M059J (cell line): ENCODE data around the gene ZFP92. TPM values are rescaled to one million over a fixed set of nuclear protein-coding genes. Genes with fewer than 3 reads are reported as not detected.

Experiments
- DNase-seq: peaks from one replicate; pipeline ENCODE4 v3.0.0-alpha.2; 2012; ENCODE audit warnings: low read depth
- total RNA-seq: library from RNA; depleted of rRNA; stranded (reverse); fragments of >200 nt; shearing (Covaris generic); gene quantifications from 2 replicates; pipeline ENCODE4 v1.2.3, GENCODE V29; 2014

ZFP92 gene
- total RNA-seq, 1 experiment from 2014 or later: not detected

GRCh38 chrX:153408221-153408721 lies 3.0 kb upstream of the ZFP92 start:
- no peak for DNase-seq

DNA sequence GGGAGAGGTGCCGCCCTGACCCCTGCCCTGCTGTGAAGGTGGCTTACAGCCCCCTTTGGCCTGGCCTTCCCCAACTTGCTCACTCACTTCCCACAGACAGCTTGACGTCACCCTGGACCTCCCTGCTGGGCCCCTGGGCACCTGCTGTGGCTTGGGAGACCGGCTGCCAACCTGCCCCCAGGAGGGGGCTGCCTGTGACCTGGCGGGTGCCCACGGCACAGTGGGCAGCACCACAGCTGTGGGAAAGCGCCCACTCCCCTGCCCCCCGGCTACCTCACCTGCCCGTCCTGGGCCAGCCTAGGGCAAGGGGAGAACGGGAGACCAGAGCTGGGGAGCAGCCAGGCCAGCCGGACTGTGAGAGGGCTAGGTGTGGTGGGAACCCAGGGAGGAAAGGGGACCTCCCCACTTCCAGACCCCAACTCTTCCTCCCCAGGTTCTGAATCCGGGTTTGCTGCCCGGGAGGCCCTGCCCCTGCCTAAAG lies 2.4 kb upstream of the ZFP92 start:
- no peak for DNase-seq

GRCh38 chrX:153409414-153410101 lies 1.7 kb upstream of the ZFP92 start:
- no peak for DNase-seq

DNA sequence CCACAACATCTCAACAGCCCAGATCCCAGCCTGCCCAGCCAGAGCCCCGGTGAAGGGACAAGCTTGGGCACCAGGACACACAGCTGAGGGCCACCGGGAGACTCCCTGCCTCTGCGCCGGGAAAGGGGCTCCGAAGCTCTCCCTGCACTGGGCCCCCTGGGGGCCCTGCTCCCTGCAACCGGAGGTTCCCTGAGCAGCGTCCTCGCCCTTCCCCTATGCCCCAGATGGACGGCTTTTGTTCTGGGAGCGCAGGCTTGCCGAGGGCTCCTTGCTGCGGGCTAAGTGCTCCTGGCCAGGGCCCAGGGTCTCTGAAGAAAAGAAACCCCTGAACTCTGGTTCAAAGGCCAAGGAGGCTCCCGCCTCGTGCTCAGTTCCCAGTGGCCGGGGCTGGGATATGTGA lies 899 bp upstream of the ZFP92 start:
- DNase-seq: no peak

- DNase-seq: no peak
These were observed 401 bp upstream of the ZFP92 start for GRCh38 chrX:153410888-153411254.

- DNase-seq: no peak
These were observed 809 bp downstream of the ZFP92 start for GRCh38 chrX:153411988-153412574.

DNA sequence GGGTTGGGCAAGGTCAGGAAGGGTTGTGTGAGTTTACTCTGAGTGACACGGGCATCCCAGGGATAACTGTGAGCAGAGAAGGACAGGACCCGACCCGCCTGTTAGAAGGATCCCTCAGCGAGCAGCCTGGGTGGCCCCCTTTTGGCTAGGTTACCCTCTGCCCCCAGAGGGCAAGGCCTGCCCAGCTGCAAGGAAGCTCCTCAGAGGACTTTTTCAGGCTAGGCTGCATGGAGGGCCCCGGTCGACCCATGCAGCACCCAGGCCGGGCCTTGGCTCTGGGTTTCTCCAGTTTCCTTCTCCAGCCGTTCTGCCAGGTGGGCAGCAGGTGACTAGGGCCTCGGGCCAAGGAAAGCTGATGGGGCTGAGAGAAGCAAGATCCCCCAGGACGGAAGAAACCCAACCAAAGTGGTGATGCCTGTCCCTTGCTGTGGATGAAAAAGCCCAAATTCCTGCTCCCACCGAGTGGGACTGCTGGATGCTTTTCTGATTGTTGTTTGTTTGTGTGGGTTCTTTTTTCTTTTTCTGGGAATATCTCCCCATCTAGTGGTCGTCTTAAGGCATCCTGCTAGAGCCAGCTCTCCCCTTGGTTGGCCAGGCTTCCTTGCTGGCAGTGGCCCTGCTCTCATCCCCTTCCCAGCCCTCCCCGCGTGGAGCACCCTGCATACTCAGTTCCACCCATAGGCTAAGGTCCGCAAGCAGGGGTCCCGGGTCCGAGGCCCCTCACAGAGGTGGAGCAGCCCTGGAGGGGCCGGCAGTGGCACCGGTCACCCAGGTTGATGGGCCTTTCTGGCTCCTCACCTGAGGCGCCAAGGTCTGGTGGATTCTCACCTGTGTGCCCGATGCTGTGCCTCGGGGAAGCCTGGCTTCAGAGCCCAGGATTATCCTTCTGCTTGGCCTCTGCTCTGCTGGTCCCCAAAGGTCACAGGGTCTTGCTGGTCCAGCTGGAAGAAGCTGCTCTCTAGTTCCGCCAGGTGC lies 1.8 kb downstream of the ZFP92 start:
- DNase-seq: no peak

- no peak for DNase-seq
These were observed 2.5 kb downstream of the ZFP92 start for GRCh38 chrX:153413731-153414130.

GRCh38 chrX:153414856-153415510 lies 3.7 kb downstream of the ZFP92 start:
- DNase-seq: no peak

DNA sequence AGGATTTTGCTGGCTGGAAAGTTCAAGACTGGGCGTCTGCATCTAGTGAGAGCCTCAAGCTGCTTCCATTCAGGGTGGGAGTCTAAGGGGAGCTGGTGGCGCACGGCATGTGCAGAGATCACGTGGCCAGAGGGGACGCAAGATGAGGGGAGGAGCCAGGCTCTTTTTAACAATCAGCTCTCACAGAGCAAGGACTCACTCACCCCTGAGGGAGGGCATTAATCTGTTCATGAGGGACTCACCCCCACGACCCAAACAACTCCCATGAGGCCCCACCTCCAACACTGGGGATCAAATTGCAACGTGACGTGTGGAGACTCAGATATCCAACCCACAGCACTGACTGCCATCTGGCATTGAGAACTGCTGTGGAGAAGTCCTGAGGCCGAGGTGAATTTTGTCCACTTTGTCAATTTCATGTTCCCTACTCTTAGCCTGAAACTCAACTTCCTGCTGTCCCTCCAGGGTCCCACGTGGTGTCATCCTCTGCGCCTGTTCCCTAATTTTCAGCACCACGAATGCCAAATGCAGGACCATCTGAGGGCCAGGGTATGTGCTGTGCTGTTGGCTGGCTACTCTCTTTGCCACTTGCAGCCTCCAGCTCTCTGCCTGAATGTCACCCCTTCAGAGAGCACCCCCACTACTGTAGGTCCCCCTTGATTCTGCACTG lies 5.6 kb downstream of the ZFP92 start:
- no peak for DNase-seq

DNA sequence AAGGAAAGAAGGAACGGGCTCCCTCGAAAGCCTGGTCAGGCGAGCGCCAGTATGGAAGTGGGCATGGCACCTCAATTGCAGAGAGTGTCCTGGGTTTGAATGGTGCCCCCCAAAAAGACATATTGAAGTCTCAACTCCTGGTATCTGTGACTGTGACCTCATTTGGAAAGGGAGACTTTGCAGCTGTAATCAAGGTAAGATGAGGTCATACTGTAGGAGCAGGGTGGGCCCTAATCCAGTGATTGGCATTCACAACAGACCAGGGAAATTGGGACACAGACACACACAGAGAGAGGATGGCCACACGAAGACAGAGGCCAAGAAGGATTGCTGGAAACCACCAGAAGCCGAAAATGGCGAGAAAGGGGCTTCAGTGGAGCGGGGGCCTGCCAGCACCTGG lies 6.4 kb downstream of the ZFP92 start:
- no peak for DNase-seq

DNA sequence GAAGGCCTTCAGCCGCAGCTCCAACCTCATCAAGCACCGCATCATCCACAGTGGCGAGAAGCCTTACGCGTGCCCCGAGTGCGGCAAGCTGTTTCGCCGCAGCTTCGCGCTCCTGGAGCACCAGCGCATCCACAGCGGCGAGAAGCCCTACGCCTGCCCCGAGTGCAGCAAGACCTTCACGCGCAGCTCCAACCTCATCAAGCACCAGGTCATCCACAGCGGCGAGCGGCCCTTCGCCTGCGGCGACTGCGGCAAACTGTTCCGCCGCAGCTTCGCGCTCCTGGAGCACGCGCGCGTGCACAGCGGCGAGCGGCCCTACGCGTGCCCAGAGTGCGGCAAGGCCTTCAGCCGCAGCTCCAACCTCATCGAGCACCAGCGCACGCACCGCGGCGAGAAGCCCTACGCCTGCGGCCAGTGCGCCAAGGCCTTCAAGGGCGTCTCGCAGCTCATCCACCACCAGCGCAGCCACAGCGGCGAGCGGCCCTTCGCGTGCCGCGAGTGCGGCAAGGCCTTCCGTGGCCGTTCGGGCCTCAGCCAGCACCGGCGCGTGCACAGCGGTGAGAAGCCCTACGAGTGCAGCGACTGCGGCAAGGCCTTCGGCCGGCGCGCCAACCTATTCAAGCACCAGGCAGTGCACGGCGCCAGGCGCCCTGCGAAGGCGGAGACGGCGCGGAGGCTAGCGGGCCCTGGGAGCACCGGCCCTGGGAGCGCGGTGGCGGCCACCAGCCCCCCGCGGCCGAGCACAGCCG lies 9.8 kb downstream of the ZFP92 start:
- no peak for DNase-seq

- DNase-seq: no peak
These were observed 10.6 kb downstream of the ZFP92 start for GRCh38 chrX:153421856-153422255.

DNA sequence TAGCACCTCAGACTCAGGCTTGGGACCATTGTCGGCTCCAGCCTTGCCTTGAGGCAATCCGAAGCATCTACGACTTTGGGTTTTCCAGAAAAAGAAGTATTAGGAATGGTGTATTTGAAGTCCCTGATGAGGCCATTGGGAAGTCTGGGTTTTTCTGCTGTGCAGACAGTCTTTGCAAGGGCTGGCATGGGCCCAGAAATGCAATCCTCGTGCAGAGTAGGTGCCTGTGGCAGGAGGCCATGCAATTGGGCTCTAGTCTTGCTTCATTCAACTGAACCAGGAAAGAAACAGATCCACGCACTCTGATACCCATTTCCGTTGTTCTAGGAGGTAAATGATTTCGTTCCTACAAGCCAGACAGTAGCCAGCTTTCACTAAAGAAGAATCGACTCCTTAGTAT lies 12.4 kb downstream of the ZFP92 start:
- DNase-seq: no peak

- DNase-seq: no peak
These were observed 14.9 kb downstream of the ZFP92 start for GRCh38 chrX:153426204-153426603.

- DNase-seq: no peak
These were observed 19.5 kb downstream of the ZFP92 start for GRCh38 chrX:153430796-153431195.

DNA sequence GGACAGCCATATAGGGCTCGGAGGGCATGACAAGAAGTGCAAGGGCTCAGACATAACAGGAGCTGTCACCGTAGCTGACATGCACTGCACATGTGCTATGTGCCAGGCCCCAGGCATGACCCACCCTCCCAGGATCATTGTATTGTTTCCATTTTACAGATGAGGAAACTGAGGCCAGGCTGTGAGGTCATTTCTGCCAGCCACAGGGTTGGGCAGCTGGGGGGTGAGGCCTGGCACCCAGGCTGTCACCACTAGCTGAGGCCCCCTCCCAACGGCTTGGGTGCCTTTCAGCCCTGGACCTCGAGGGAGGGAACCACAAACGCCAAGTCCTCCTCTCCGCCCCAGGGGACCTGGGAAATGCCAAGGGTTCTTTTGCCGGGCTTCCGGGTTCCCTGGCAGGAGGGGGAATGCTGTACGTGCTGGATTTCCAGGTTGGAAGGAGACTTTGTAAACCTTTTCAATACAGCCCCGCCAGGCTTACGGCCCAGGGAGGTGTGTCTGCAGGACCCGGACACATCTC lies 21.9 kb downstream of the ZFP92 start:
- no peak for DNase-seq

GRCh38 chrX:153433781-153434285 lies 22.6 kb downstream of the ZFP92 start:
- no peak for DNase-seq

- DNase-seq: no peak
These were observed 23.5 kb downstream of the ZFP92 start for GRCh38 chrX:153434801-153435200.

GRCh38 chrX:153435845-153436244 lies 24.6 kb downstream of the ZFP92 start:
- DNase-seq: no peak
